ENCODE data around the gene C1orf216.
"Not testable (repeated sequence)": the region's sequence is repeated elsewhere in the genome, so short reads cannot be mapped to it uniquely, and the experiment has no call there.

The C1orf216 gene

DNA sequence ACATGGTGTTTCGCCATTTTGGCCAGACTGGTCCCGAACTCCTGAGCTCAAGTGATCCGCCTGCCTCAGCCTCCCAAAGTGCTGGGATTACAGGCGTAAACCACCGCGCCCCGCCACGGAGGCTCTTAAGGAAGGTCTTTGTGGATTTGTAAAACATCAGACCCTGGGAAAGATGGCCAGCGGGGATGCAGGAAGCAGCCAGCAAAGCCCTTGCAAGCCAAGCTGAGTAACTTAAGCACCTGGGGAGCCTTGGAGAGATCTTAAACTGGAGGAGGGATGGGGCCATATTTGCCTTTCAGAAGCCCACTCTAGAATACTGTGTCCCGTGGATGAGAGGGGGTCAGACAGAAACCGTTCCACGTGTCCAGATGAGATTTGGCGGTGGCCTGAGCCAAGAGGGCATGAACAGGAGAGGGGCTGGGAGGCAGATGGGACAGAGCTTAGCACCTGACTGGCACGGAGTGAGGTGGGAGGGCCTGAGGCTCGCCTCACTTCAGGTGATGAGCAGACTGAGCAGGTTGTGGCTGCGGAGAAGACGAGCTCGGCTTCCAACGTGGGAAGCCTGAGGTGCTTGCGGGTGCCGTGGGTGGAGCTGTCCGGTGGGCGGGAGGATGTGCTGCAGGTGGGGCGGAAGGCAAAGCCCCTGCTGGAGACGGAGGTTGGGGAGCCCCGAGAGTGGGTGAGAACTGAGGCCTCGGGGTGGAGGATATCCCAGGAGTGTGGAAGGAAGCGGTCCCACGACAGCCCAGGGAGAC, 11.7 kb downstream of the C1orf216 start:
- no peak for DNase-seq

DNA sequence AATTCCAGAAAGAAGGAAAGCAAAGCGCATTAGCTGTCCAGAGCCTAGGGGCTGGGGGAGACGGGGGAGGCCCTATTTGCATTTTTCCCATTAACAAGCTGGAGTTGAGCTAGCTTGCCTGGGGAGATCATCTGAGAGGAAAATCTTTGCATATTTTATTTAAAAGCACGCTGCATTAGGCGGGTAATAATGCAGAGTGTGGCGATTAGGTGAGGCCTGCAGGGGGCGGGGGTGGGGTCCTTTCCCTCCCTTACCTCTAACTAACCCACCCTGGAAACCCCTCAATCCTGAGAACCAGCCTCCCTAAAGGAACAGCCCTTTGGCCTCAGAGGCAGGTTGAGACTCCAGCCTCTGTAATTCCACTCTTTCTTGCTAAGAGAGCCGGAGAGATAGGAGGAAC, 16.2 kb downstream of the C1orf216 start:
- no peak for DNase-seq

DNA sequence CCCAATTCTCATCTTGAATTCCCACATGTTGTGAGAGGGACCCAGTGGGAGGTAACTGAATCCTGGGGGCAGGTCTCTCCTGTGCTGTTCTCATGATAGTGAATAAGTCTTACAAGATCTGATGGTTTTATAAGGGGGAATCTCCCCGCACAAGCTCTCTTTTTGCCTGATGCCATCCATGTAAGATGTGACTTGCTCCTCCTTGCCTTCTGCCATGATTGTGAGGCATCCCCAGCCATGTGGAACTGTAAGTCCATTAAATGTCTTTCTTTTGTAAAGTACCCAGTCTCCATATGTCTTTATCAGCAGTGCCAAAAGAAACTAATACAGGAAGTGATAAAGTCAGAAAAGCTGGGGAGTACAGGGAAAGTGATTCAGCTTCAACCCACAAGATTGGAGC, 19.5 kb downstream of the C1orf216 start:
- DNase-seq: not testable (repeated sequence)

DNA sequence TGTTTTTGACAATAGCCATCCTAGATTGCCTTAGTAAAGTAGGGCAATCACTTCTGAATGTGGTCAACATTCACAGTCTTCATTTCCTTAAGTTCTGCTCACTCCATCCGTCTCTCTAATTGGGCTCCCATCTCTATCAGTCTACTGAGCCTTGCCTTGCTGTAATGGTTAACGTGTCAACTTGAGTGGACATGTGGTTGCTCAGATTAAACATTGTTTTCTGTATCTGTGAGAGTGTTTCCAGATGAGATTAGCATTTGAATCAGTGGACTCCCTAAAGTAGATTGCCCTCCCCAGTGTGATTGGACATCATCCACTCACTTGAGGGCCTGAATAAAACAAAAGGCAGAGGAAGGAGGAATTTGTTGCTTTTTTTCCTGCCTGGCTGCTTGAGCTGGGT, 26.4 kb downstream of the C1orf216 start:
- DNase-seq: no peak

DNA sequence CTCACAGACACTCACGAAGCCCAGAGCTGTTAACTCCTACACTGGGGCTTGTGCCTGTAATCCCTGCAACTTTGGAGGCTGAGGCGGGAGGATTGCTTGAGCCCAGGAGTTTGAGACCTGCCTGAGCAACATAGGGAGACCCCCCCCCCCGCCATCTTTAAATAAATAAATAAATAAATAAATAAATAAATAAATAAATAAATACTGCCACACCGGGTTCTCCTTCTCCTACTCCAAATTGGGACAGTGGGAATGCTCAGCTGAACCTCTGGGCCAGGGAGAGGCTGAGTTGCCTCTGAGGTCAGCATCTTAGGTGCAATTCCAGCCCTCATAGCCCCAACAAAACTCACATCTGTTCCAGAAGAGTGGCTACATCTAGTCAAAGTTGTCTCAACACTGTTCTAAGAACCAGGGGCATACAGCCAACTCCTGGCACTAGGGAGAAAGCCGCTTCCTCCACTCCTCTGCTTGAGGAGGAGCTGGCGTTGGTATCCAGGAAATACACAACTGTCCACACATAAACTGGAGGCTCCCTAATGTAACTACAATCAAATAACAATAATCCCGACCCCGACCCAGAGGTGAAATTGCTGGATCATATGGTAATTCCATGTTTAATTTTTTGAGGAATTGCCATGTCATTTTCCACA, 27.0 kb downstream of the C1orf216 start:
- no peak for DNase-seq

DNA sequence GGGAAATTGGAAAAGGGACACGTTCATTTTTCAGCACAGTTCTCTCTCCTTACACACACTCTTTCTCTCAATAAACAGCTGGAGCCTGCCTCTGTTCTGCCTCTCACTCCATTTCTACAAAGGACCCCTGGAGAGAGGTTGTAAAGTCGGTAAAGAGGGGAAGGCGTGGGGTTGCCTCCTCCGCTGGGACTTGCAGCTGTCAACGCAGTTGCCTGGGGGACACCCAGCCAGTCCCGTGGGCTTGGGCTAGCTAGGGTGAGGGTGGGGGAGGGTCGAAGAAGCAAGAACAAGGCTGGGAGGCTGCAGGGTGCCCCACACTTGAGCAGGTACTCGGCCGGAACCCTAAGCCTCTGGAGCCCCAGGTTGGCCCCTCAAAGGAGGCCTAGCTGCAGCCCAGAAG, 27.6 kb downstream of the C1orf216 start:
- DNase-seq: no peak

DNA sequence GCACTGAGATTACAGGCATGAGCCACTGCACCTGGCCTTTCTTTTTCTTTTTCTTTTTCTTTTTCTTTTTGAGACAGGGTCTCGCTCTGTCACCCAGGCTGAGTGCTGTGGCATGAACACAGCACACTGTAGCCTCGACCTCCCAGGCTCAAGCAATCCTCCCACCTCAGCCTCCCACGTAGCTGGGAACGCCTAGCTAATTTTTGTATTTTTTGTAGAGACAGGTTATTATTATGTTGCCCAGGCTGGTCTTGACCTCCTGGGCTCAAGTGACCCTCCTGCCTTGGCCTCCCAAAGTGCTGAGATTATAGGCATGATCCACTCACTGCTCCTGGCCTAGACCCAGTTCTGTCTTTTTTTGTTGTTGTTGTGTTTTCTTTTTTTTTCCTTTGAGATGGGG, 28.6 kb downstream of the C1orf216 start:
- not testable (repeated sequence) for DNase-seq

DNA sequence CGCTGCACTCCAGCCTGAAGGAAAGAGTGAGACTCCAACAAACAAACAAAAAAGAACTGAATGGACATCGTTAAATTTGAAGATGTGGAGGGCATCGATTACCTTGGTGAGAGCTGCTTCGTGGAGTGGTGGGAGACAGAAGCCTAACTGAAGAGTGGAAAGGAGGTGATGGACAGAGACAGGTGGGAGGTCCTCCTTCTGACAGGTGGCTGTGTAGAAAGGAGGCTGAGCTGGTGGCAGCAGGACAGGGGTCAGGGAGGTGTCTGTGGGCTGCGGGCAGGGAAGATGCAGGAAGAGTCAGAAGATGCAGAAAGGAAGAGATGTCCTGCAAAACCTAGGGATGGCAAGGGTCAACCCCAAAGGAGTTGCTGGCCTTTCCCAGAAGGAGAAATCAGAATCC, 30.5 kb downstream of the C1orf216 start:
- DNase-seq: no peak

DNA sequence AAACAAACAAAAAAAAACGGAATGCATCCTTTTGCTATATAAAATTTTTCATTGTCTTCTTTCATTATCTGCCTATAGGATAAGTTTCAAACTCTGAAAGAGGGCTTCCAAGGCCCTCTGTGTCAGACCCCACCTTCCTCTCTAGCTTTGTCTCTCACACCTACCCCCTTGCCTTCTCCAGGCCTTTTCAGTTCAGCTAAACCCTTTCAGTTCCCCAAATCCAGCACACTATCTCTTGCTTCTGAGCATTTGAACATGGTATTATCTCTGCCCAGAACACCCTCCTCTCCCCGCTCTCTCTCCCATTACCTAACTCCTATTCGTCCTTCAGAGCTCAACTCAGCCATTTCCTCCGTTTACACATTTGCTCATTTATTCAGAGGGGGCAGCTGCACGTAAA, 35.7 kb downstream of the C1orf216 start:
- DNase-seq: no peak

DNA sequence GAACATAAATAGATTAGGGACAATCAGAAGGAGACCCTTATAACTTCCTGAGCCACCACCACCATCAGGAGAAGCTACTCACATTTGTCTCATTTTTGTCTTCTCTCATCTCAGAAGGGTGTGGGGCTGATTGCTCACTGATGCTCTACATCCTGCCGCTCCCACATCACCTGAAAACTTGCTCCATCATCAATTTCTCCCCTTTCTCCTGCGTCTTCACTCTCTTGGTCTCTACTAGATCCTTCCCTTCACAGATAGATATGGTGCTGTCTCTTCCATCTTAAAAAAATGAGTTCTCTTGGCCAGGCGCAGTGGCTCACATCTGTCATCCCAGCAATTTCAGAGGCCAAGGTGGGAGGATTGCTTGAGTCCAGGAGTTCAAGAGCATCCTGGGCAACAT, 38.4 kb downstream of the C1orf216 start:
- DNase-seq: no peak

DNA sequence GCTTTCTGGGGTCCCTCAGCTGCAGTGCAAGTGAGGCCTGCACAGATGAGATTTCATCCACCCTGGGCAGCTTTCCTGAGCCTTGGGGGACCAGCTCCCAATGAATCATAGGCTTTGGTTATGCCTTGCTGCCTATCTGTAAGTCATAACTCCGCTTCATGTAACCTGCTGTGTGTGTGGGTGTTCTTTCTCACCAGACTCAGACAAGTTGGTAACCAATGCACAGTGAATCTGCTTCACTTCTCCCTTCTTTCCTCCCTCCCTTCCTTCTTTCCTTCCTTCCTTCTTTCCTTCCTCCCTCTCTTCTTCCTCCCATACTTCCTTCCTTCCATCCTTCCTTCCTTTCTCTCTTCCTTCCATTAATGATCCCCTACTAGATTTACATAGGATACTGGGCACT, 42.9 kb downstream of the C1orf216 start:
- no peak for DNase-seq

DNA sequence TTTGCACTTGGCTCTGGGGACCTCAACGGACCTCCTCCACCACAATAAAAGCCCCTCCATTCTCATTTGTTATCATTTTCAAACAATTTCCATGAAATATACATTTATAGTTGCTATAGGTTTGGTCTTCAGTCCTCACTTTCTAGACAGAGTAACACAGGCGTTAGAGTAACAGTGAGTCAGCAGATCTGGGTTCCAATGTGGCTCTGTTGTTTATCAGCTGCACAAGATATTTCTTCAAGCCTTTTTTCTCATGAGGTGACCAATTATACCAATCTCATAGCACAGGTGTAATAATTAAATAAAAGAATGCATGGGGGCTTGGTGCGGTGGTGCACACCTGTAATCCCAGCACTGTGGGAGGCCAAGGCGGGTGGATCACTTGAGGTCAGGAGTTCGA, 44.6 kb downstream of the C1orf216 start:
- DNase-seq: no peak

DNA sequence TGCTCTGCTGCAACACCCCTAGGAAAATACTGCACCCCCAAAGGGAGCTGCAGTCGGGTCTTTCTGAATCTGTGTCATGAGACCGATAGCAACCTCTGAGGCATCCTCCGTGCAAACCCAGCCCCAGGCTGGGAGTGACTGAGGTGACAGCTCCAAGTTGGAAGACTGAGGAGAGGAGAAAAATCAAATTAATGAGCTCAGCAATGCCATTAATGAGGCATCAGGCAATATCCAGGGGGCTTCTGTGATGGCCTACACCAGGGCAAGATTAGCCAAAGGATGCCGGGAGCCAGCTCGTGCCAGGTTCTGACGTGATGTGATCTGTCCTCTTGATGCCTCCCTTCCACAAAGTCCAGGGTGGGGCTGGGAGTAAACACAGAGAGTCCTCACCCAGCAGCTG, 46.6 kb downstream of the C1orf216 start:
- DNase-seq: no peak

DNA sequence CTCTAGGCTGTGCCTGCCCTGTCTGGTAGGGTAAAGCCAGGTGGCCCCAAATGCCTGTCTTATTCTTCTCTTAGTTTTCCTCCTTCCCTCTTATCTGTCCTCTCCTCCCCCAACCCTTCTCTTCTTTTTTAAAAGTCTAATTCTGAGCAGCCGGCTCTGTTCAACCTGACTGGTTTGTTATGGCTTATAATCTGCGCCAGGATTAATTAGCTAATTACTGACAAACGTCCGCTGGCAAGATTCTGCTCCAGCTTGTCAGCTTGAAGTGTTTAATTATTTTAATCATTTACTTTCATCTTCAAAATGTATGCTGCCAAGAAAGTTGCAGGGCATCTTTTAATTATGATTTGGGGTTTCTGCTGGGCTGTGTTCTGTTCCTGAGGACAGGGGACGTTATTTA, 50.2 kb downstream of the C1orf216 start:
- DNase-seq: no peak

DNA sequence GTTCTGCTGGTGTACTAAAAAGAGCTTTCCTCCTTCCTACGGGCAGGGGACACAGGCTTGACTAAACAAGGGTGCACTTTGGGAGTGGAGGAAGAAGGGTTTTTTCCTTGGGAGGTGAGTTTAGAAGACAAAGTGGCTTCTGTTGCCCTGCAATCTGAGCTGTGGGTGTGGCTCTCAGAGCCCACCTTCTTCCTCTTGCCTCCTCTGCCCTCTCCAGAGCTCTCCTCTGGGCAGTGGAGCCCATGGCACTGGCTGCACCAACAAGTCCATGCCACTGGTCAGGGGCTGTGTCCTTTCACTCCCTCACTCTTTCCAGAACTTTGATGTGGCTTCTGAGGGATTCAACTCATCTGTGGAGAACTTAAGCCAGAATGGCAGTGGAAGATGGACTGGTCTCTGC, 51.8 kb downstream of the C1orf216 start:
- no peak for DNase-seq

DNA sequence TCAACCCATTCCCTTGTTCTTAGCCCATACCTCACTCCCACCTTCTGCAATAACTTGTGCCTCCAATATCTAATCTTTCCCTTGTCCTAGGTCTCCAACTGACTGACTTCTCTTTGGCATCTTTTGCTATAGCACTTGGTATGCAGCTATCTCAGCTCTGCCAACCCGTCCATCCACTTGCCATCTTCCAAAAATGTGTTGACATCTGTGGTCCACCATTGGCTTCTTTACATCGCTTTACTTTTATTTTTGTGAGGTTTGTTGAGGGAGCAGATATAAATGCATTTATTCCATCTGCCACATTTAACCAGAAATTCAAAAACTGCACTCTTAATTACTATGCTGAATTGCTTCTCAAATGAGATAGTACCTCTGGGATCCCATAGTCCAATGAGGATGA, 52.5 kb downstream of the C1orf216 start:
- DNase-seq: no peak

Data from GOT3 (cell line).